Stimulated activated CD4-positive, alpha-beta T cell treated with anti-CD3 and anti-CD28 coated beads, Interleukin-15, amount 100 ng/mL, for 1 hour (primary cell): ENCODE data around the gene CYP39A1.
"Not testable (repeated sequence)": the region's sequence is repeated elsewhere in the genome, so short reads cannot be mapped to it uniquely, and the experiment has no call there.

Experiments used
- DNase-seq, 2 donors: peaks; one replicate each; pipeline ENCODE4 v3.0.0-alpha.2; 2020; ENCODE audit warnings: low read depth in 1 of 2, low spot score in 1 of 2

The CYP39A1 gene

GRCh38 chr6:46648869-46649492 lies 3.6 kb downstream of the CYP39A1 start:
- no peak for DNase-seq

- DNase-seq, result not testable (repeated sequence)
Measured at GRCh38 chr6:46648108-46648507, 4.5 kb downstream of the CYP39A1 start.

- no peak for DNase-seq
Measured at GRCh38 chr6:46645265-46645664, 7.4 kb downstream of the CYP39A1 start.

- DNase-seq, result no peak
Measured at GRCh38 chr6:46642928-46643751, 9.5 kb downstream of the CYP39A1 start.

GRCh38 chr6:46638650-46639049 lies 14.0 kb downstream of the CYP39A1 start:
- no peak for DNase-seq

- DNase-seq, result no peak
Measured at GRCh38 chr6:46637933-46638332, 14.7 kb downstream of the CYP39A1 start.

- DNase-seq, result no peak
Measured at GRCh38 chr6:46637145-46637544, 15.5 kb downstream of the CYP39A1 start.

GRCh38 chr6:46635462-46635861 lies 17.2 kb downstream of the CYP39A1 start:
- no peak for DNase-seq

GRCh38 chr6:46632053-46632452 lies 20.6 kb downstream of the CYP39A1 start:
- no peak for DNase-seq

GRCh38 chr6:46629691-46630090 lies 22.9 kb downstream of the CYP39A1 start:
- no peak for DNase-seq

- no peak for DNase-seq
Measured at GRCh38 chr6:46628976-46629375, 23.6 kb downstream of the CYP39A1 start.

- DNase-seq, result no peak
Measured at GRCh38 chr6:46628498-46628897, 24.1 kb downstream of the CYP39A1 start.

GRCh38 chr6:46626976-46627375 lies 25.6 kb downstream of the CYP39A1 start:
- DNase-seq, result no peak

- DNase-seq, result no peak
Measured at GRCh38 chr6:46626228-46626909, 26.2 kb downstream of the CYP39A1 start.

- DNase-seq, result no peak
Measured at GRCh38 chr6:46618726-46619125, 33.9 kb downstream of the CYP39A1 start.

- no peak for DNase-seq
Measured at GRCh38 chr6:46612645-46613044, 40.0 kb downstream of the CYP39A1 start.

- no peak for DNase-seq
Measured at GRCh38 chr6:46610862-46611553, 41.6 kb downstream of the CYP39A1 start.

GRCh38 chr6:46606338-46606737 lies 46.3 kb downstream of the CYP39A1 start:
- no peak for DNase-seq

GRCh38 chr6:46605091-46605797 lies 47.4 kb downstream of the CYP39A1 start:
- no peak for DNase-seq

GRCh38 chr6:46598215-46598614 lies 54.4 kb downstream of the CYP39A1 start:
- no peak for DNase-seq

GRCh38 chr6:46592740-46593139 lies 59.9 kb downstream of the CYP39A1 start:
- DNase-seq, result no peak
